EL (cell line): ENCODE data around the gene CCDC194.

Experiments
- DNase-seq: peaks from one replicate; pipeline ENCODE4 v3.0.0-alpha.2; 2016

The CCDC194 gene

DNA sequence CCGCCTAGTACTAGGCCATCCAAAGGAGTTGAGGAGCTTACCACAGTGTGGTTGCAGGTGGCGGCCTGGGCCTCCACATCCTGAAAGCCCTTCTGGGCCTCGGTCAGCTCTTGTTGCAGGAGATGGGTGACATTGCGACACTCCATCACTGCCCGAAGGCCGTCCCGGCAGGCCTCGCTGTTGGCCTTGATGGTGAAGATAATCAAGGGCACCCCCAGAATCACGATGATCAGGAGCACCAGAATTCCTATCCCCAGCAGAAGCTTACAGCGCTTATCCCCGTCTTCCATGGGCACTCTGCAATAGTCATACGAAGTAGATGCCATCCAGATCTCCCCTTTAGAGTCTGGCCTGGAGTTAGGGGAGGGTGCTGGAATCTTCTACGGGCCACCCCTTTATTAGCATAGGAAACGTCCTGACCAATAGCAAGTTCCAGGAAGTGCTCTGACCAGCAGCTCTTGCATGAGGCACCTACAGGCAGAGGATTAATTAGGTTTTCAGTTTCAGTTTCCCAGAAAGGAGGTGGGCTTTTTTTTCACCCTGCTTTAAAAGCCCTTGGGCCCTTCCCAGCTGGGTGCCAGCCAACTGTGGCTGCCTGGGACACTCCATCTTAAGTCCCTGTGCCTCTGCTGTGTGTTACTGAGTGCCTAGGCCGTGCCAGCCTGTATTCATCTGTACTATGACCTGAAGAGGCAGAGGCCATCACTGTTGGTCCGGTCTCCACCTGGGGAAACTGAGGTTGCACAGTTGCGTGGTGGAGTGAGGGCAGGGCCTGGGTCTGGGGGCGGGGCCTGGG lies 11.5 kb upstream of the CCDC194 start, which contains the start of gene BST2:
Gene BST2 (minus strand): TSS at position 381 of the 796 bp plus-strand sequence. CDS start 55 bp downstream, at position 326.
- peak; percentile 93 for DNase-seq

DNA sequence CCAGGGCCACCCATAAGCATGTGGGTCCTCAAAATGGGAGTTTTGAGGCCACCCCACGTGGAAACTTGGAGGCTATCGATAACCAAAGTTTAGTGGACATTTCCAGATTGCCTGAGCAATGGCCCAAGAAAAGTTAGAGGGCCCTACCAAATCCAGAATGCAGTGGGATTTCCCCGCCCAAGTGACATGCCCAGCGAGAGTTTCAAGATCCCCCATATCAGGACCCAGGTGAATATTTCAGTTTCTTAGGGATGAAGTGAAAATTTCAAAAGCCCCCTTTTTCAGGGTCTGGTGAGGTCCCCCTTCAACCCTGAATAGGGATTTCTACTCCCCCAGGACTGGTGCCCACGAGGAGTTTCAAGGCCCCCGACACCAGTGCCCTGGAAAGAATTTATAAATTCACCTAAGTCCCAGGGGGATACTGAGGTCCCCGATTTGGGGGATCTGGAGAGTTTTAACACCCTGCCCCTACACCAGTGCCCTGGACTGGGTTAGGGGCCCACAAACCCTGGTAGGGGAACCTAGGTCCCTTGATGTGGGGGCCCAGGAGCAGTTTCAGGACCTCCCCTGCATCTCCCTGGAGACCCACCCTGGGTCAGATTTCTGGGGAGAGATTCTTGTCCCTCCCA lies 10.7 kb upstream of the CCDC194 start:
- no peak for DNase-seq

DNA sequence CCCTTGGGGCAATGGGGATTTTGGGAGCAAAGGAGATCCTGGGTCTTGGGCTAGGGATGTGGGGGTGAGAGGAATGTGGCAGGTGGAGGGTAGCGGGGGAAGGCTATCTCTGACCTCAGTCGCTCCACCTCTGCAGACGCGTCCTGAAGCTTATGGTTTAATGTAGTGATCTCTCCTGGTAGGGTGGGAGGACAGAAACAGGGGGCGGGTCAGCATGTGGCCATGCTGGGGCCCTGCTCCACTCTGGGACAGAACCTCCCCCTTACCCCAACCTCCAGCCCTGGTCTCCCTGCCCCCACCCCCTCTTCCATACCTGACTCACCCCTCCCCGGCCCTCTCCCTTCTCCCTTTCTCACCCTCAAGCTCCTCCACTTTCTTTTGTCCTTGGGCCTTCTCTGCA lies 10.0 kb upstream of the CCDC194 start:
- DNase-seq, result peak; percentile 37

DNA sequence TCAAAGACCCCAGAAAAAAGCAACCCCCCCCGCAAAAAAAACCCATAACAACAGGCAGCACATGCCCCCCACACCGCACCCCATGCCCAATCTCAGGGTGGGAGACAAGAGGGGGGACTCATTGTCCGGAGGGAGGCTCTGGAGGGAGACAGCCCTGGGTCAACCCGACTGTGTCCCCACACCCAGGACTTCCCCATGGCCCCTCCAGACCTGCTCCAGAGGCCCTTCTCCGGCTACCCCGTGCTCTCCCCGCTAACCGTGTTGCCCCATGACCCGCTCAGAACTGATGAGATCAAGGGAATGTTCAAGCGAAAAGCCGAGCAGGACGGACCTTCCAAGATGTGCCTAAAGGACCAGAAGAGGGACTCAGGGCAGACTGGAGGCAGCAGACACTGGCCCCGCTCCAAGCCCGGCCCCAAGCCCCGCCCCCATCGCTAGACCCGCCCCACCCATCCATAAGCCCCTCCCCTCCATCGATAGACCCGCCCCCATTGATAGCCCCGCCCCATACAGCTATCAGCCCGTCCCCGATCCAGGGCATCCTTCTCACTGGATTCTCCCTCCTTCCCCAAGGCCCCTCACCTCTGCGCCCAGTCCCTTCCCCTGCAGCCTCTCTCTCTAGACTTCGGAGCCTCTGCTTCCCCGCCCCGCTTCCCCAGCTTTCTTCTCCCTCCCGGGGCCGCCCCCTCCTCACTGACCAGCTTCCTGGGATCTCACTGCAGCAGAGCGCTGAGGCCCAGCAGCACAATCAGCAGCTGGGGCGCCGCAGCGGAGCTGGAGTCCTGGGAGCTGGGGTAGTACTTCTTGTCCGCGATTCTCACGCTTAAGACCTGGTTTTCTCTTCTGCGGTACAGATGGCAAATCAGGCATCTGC lies 9.2 kb upstream of the CCDC194 start:
- peak; percentile 66 for DNase-seq

DNA sequence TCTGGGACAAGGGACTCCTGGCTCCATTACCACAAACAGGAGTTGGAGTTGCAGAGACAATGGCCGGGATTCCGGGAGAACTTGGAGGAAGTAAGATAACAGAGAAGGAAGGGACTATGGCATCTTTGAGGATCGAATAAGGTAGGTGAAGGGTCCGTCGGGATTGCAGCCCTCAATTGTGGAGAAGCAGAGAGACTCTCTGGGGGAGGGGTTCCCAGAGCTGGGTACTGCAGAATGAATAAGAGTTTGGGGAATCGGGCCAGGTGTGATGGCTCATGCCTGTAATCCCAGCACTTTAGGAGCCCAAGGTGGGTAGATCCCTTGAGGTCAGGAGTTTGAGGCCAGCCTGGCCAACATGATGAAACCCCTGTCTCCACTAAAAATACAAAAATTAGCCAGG lies 7.6 kb upstream of the CCDC194 start:
- DNase-seq, result no peak

DNA sequence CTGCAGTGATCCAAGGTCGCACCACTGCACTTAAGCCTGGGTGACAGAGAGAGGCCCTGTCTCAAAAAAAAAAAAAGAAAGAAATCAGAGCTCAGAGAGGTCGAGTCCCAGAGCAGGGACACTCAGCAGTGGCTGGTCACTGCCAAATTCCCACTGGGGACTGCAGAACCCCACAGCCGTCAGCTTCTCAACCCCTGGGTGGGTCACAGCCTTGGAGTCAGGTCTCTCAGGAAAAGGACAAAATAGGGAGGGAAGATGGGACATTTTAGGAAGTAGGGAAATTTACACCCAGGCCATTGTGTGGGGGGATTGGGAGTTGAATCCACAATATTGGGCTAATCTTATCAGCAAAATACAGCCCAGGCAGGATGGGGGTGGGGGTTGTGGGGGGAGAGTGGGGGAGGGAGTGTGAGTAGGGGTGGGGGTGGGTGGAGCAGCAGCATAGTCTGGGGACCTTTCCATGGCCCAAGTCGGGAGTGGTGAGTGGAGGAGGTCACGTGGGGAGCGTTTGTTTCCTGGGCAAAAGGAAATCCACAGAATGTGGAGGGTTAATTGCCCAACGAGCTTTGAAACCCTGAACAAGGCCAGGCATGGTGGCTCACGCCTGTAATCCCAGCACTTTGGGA lies 5.0 kb upstream of the CCDC194 start:
- DNase-seq, result no peak

DNA sequence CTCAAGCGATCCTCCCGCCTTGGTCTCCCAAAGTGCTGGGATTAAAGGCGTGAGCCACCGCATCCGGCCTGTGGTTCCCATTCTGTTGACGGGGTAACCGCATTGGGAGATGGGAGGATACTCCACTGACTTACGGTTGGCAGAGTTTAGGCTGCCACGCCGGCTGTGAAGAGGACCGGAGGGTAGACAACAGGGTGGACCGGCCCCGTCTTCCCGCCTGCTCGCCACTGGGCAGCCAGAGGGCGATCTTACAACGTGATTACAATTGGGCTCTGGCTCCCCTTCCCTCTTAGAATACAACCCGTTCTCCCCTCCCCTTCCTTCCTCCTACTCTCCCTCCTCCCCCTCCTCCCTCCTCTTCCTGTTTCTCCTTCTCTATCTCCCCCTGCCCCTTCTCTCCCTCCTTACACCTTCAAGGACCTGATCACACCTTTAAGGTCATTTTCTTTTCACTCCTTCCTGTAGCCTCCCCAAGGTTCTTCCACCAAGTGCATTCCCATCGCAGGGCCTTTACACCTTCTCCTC lies 957 bp upstream of the CCDC194 start:
- peak; percentile 75 for DNase-seq

DNA sequence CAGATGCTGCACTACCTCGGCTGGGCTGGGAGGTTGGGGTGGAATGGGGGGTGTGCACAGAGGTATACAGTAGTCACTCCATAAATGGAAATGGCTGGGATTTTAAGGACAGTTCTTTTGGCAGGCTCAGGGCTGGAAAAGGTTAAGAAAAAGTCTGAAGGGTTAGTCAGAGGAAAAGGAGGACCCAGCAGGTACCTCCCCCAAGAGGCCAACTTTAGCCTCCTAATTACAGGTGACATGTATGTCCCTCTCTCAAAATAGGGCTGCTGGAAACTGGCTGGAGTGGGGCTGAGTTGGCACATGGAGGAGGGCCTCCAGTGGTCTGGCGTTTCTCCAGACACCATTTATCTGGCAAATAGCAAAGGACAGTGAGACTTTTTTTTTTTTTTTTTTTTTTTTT lies 994 bp downstream of the CCDC194 start:
- DNase-seq, result peak; percentile 50

DNA sequence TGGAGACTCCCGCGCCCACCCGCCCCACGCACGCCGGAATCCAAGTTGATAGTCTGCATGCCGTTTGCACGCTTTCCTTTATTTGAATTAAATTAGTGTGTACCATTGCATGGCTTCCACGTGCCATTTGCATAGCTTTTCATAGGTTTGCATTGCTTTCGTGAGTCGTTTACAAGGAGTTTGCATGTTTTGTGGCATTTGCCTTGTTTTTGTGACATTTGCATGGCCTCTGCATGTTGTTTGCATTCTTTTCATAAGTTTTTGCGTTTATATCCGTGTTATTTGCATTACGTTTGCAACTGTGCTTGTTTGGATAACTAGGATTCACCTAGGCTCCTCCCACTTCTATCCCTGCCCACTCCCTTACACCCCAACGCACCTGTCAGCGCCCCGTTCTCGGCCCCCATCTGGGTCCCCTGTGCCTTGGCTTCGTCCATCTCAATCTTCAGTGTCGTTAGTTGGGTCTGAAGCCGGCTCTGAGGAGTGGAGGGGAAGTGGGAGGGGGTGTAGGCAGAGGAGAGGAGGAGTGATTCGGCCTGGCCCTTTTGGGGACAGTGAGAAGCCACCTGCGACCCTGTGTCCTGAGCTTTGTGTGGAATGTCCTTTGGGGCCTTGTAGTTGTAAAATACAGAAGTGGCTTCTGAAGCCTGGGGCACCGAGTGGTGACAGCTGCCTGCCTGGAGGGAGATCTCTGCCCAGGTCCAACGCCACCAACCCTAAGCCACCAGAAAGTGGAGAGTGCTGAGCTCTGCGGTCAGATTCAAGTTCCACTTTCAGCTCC lies 2.4 kb downstream of the CCDC194 start:
- no peak for DNase-seq

DNA sequence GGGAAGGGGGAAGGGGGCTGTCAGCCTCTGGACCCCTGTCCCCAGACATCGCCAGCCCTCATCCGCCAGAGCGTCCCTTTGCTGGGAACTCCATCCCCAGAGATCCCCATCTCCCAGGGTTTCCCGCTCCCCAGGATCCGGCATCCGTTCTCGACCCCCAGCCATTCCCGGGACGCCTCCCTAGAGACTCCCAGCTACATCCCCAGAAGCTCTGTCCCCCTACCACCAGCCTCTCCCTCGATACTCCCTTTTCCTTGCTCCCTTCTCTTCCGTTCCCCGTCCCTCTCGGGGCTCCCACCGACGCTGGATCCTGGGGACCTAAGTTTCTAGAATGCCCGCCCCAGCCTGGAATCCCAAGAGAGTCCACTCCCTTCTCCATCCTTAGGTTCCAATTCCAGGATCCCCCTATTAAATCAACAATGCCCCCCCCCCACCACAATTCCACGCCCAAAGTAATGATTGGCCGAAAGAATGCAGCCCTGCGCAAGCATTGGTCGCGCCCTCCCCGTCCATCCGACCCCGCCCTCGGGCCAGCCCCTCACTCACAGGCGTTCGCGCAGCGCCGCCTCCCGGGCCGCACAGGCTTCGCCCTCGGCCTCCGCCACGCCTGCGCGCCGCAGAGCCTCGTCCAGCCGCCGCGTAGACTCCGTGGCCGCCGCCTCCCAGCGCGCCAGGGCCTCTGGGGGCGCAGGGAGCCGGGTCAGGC lies 3.2 kb downstream of the CCDC194 start:
- DNase-seq, result peak; percentile 92

DNA sequence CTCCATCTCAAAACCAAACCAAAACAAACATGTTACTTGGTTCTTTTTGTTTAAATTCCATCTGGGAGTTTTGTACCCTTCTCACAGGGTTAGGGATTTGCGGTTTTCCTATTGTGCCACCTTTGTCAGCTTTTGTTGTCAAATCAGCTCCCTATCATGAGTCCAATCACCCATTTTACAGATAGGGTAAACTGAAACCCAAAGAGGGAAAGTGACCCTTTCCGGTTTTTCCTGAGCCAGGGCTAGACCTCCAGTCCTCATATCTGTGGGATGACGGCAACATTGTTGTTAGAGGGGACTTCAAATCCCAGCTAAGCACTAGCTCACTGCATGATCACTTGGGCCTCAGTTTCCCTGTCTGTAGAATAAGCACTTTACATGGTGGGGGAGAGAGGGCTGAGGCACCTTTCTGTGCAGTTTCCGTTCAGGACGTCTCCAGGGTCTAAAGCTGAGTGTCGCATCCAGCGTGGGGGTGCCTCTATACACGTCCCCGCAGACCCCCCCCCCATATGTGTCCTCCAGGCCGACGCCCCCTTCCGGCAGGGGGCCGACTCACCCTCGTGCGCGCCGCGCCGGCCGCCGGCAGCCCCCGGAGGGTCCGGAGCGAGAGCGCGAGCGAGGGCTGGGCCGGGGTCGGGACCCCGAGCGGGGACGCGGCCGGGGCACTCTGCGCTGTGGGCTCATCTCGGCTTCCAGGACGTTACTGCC lies 3.9 kb downstream of the CCDC194 start:
- no peak for DNase-seq

DNA sequence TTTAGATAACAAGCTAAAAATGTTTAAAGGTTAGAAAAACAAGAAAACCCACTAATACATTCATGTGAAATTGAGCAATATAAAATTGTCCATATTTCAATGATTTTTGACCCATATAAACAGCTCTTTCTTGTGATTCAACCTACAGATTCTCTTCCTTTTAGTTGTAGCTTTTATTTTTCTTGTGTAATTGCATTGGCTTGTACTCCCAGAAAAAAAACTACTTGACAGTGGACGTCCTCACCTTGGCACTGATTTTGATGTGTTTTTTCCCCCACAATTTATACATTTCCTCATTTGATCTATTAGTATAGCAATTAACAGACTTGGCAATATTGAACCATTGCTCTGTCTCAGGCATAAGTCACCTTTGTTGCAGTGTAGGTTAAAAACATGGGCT lies 4.7 kb downstream of the CCDC194 start:
- DNase-seq, result no peak

DNA sequence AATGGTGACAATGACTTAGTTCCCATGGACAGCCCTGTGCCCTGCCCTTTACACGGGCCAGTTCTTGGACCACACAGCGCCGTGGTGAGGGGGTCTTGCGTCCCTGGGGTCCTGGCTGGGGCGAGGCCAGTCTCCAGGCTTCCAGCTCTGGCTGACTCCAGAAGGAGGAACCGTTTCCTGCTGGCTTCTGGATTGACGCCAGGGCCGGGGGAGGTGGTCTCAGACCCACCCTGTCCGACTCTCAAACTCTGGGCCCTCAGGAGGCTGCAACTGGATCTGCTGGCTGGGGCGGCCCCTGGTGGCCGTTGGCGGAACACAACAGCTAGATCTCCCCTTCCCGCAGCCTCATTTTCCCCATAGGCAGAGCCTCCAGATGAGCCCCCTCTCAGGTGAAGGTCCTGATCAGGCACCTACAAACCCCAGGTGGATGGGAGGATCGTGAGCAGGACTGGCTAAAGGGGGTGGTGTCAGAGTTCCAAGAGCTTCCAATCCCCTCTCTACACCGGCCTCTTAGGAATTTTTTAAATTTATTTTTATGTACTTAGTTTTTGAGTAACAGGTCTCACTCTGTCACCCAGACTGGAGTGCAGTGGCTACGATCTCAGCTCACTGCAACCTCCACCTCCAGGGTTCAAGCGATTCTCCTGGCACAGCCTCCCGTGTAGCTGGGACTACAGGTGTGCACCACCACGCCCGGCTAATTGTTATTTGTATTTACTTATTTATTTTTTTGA lies 8.0 kb downstream of the CCDC194 start:
- peak; percentile 56 for DNase-seq

DNA sequence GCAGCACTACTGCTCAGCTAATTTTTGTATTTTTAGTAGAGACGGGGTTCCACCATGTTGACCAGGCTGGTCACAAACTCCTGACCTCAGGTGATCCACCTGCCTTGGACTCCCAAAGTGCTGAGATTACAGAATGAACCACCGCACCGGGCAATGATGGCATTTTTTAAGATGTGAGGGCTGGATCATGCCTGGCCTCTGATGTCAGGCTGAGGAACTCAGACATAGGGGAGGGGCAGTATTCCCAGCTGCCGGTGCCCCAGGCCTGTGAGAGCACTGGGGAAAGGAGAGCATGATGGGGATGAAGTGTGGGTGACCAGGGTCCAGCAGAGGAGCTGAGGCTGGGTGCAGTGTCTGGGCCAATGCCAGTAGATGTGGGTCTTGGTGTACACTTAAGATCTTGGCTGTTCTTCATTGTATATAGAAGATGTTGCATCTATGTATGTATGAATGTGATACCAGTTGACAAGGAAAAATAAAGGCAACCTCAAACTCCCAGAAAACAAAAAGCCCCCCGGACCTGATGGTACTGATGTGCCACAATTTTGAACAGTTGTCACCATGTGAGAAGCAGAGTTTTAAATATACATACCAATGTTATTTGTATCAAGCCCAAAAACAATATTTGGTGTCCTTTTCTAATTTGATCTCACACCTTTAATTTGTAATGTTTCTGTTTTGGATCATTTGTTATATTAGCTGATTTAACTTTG lies 13.4 kb downstream of the CCDC194 start:
- DNase-seq, result no peak

DNA sequence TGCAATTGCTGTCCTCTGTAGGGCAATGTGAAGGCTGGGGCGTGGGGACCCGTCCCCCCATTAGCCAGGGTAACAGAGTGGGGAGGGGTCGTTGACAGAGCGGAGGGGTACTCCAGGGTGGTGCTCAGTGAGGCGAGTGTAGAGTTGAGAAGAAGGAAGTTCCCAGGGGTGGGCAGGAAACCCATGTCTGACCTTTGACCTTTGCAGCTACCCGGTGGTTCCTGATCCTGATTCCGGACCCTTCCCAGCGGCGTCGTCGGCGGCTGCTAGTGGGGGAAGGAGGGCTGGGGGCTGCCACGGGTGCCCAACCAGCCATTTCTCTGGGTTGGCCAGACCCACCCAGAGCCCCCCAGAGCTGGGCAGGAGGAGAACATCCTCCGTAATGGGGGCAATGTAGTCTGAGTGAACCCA lies 14.8 kb downstream of the CCDC194 start:
- DNase-seq, result no peak

DNA sequence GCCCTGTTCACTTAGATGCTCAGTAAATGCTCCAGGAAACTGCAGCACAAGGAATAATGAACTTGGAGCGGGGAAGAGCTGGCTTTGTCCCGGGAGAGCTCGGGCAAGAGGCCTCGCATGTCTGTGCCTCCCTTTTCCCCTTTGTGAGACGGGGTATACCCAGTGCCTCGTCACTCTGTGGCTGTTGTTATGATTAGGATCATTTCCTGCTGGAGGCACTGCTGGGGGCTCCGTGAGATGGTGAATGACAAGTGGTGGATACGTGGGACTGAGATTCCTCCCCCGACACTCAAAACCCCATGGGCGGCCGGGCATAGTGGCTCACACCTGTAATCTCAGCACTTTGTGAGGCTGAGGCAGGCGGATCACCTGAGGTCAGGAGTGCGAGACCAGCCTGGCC lies 15.7 kb downstream of the CCDC194 start:
- no peak for DNase-seq

DNA sequence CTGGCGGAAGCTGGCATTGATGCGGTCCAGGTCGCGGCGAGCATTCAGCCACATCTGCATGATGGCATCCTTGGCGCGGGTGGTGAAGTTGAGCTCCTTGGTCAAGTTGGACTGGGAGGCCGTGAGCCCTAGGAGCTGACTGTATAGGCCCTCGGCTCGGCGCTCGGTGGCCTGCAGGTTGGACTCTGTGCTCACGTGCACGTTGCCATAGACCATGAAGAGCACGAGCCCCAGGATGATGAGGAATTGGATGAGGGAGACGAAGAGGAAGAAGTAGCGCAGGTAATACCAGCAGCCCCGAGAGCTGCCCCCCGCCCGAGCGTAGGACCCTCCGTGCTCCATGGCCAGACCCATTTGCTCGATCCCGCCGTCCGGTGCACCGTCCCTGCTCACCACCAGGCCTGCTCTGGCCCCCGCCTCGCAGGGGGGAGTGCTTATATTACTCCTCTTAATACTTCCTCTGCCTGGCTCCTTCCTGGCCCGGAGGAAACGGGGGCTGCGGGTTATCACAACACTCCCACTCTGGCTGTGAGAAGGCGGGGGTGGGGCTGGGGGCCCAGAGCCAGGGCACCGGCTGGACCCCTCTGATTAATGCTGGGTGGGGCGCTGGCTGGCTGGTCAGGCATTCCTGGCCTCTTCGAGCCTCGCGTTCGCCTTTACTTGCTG lies 16.9 kb downstream of the CCDC194 start, which contains the start of gene PLVAP:
Gene PLVAP (minus strand): TSS at position 408 of the 666 bp plus-strand sequence. CDS start 54 bp downstream, at position 354.
- no peak for DNase-seq

DNA sequence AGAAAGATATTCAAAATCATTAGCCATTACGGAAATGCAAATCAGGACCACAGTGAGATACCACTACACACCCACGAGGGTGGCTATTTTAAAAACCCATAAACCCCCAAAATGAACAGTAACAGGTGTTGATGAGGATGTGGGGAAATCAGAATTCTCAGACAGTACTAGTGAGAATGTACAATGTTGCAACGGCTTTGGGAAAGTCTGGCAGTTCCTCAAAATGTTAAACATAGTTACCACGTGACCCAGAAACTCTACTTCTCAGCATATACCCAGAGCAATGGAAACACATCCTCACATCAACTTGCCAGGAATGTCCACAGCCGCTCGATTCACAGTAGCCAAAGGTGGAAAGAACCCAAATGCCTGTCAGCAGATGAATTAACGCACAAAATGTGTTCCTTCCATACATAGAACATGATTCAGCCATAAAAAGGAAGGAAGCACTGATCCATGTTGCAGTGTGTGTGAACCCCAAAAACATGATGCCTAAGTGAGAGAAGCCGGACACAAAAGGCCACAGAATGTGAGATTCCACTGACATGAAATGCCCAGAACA lies 23.9 kb downstream of the CCDC194 start:
- DNase-seq, result no peak
